Measurements from ENCODE around the gene SRP9.

DNA sequence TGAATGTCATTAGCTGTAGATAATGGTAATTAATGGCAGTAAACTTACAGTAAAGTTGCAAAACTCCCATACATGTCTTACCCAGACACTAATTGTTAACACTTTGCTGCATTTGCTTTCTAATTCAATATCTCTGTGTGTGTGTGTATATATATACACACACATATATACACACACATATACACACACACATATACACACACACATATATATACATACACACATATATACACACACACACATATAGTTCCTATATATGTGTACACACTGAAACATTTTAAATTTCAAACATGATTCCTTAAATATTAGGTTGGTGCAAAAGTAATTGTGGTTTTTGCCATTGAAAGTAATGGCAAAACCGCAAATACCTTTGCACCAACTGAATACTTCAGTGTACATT, 28.6 kb downstream of the SRP9 start:
- TF ChIP-seq, protein P1, sequence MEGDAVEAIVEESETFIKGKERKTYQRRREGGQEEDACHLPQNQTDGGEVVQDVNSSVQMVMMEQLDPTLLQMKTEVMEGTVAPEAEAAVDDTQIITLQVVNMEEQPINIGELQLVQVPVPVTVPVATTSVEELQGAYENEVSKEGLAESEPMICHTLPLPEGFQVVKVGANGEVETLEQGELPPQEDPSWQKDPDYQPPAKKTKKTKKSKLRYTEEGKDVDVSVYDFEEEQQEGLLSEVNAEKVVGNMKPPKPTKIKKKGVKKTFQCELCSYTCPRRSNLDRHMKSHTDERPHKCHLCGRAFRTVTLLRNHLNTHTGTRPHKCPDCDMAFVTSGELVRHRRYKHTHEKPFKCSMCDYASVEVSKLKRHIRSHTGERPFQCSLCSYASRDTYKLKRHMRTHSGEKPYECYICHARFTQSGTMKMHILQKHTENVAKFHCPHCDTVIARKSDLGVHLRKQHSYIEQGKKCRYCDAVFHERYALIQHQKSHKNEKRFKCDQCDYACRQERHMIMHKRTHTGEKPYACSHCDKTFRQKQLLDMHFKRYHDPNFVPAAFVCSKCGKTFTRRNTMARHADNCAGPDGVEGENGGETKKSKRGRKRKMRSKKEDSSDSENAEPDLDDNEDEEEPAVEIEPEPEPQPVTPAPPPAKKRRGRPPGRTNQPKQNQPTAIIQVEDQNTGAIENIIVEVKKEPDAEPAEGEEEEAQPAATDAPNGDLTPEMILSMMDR (IDR thresholded peaks at IDR 0.05; ENCODE audit: insufficient read depth, low read length, poor library complexity, severe bottlenecking): no peak
- TF ChIP-seq EZH2phosphoT487 (conservative IDR thresholded peaks at IDR 0.05; ENCODE audit: low read length): no peak
